ENCODE results near the gene MAG.

DNA sequence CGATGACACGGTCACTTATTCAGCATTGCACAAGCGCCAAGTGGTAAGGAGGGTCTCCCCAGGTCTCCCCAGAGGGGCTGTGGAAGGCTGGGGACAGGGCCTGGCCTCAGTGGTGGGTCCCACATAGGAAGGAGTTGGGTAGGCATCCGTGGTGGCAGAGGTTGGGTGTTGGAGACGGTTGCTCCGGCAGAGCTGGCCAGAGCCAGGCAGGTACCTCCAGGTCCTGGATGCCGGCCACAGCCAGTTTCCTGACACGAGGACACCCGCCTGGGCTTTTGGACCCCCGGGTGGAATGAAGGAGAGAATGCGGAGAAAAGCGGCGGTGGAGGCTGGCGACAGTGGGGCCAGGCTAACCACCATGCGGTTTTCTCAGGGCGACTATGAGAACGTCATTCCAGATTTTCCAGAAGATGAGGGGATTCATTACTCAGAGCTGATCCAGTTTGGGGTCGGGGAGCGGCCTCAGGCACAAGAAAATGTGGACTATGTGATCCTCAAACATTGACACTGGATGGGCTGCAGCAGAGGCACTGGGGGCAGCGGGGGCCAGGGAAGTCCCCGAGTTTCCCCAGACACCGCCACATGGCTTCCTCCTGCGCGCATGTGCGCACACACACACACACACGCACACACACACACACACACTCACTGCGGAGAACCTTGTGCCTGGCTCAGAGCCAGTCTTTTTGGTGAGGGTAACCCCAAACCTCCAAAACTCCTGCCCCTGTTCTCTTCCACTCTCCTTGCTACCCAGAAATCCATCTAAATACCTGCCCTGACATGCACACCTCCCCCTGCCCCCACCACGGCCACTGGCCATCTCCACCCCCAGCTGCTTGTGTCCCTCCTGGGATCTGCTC lies 54.5 kb downstream of the MAG start:
- TF ChIP-seq, protein P1, sequence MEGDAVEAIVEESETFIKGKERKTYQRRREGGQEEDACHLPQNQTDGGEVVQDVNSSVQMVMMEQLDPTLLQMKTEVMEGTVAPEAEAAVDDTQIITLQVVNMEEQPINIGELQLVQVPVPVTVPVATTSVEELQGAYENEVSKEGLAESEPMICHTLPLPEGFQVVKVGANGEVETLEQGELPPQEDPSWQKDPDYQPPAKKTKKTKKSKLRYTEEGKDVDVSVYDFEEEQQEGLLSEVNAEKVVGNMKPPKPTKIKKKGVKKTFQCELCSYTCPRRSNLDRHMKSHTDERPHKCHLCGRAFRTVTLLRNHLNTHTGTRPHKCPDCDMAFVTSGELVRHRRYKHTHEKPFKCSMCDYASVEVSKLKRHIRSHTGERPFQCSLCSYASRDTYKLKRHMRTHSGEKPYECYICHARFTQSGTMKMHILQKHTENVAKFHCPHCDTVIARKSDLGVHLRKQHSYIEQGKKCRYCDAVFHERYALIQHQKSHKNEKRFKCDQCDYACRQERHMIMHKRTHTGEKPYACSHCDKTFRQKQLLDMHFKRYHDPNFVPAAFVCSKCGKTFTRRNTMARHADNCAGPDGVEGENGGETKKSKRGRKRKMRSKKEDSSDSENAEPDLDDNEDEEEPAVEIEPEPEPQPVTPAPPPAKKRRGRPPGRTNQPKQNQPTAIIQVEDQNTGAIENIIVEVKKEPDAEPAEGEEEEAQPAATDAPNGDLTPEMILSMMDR (IDR thresholded peaks at IDR 0.05 in 2 of 3, conservative IDR thresholded peaks at IDR 0.05 in 1 of 3; ENCODE audit: borderline replicate concordance in 1 of 3, insufficient read depth in 1 of 3, low read depth in 2 of 3, low read length in 2 of 3) = no peak
- TF ChIP-seq SP1 (IDR thresholded peaks at IDR 0.05; ENCODE audit: low read depth) = no peak
- no peak for TF ChIP-seq ZNF274 (IDR thresholded peaks at IDR 0.05; ENCODE audit: low read depth, low read length)
- TF ChIP-seq CEBPB (IDR thresholded peaks at IDR 0.05; ENCODE audit: low read depth) = no peak
- no peak for TF ChIP-seq POLR2AphosphoS5 (IDR thresholded peaks at IDR 0.05; ENCODE audit: low read depth, low read length)
- no peak for TF ChIP-seq POLR2A (IDR thresholded peaks at IDR 0.05; ENCODE audit: borderline replicate concordance, extremely low read depth, insufficient read depth, insufficient read length)
- TF ChIP-seq, protein P2, sequence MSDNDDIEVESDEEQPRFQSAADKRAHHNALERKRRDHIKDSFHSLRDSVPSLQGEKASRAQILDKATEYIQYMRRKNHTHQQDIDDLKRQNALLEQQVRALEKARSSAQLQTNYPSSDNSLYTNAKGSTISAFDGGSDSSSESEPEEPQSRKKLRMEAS (IDR thresholded peaks at IDR 0.05) = no peak
- no peak for TF ChIP-seq ELF1 (IDR thresholded peaks at IDR 0.05; ENCODE audit: borderline replicate concordance, low read depth)
- TF ChIP-seq, protein P3, sequence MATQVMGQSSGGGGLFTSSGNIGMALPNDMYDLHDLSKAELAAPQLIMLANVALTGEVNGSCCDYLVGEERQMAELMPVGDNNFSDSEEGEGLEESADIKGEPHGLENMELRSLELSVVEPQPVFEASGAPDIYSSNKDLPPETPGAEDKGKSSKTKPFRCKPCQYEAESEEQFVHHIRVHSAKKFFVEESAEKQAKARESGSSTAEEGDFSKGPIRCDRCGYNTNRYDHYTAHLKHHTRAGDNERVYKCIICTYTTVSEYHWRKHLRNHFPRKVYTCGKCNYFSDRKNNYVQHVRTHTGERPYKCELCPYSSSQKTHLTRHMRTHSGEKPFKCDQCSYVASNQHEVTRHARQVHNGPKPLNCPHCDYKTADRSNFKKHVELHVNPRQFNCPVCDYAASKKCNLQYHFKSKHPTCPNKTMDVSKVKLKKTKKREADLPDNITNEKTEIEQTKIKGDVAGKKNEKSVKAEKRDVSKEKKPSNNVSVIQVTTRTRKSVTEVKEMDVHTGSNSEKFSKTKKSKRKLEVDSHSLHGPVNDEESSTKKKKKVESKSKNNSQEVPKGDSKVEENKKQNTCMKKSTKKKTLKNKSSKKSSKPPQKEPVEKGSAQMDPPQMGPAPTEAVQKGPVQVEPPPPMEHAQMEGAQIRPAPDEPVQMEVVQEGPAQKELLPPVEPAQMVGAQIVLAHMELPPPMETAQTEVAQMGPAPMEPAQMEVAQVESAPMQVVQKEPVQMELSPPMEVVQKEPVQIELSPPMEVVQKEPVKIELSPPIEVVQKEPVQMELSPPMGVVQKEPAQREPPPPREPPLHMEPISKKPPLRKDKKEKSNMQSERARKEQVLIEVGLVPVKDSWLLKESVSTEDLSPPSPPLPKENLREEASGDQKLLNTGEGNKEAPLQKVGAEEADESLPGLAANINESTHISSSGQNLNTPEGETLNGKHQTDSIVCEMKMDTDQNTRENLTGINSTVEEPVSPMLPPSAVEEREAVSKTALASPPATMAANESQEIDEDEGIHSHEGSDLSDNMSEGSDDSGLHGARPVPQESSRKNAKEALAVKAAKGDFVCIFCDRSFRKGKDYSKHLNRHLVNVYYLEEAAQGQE (IDR thresholded peaks at IDR 0.05; ENCODE audit: low read depth) = no peak
- no peak for TF ChIP-seq TCF7L2 (IDR thresholded peaks at IDR 0.05; ENCODE audit: borderline replicate concordance, extremely low read depth, insufficient read depth, insufficient read length)
- TF ChIP-seq, protein P4, sequence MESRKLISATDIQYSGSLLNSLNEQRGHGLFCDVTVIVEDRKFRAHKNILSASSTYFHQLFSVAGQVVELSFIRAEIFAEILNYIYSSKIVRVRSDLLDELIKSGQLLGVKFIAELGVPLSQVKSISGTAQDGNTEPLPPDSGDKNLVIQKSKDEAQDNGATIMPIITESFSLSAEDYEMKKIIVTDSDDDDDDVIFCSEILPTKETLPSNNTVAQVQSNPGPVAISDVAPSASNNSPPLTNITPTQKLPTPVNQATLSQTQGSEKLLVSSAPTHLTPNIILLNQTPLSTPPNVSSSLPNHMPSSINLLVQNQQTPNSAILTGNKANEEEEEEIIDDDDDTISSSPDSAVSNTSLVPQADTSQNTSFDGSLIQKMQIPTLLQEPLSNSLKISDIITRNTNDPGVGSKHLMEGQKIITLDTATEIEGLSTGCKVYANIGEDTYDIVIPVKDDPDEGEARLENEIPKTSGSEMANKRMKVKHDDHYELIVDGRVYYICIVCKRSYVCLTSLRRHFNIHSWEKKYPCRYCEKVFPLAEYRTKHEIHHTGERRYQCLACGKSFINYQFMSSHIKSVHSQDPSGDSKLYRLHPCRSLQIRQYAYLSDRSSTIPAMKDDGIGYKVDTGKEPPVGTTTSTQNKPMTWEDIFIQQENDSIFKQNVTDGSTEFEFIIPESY (IDR thresholded peaks at IDR 0.05; ENCODE audit: extremely low read depth, insufficient replicate concordance, low read length) = no peak
- TF ChIP-seq, protein P5, sequence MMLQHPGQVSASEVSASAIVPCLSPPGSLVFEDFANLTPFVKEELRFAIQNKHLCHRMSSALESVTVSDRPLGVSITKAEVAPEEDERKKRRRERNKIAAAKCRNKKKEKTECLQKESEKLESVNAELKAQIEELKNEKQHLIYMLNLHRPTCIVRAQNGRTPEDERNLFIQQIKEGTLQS (IDR thresholded peaks at IDR 0.05) = no peak
- no peak for TF ChIP-seq EGR1 (IDR thresholded peaks at IDR 0.05; ENCODE audit: low read depth)
- TF ChIP-seq YY1 (IDR thresholded peaks at IDR 0.05; ENCODE audit: extremely low read depth, insufficient replicate concordance, low read depth, low read length) = no peak

Data from HCT116 (cell line).